NCI-H2029 treated with DMSO at 0.1 percent for 48 hours (cell line): ENCODE results near the gene SURF6.
"Not testable (repeated sequence)": the region's sequence is repeated elsewhere in the genome, so short reads cannot be mapped to it uniquely, and the experiment has no call there.

Experiments used
- DNase-seq: peaks from one replicate; lab custom pipeline; 2025; lab: John Stamatoyannopoulos, UW

SURF6 gene

DNA sequence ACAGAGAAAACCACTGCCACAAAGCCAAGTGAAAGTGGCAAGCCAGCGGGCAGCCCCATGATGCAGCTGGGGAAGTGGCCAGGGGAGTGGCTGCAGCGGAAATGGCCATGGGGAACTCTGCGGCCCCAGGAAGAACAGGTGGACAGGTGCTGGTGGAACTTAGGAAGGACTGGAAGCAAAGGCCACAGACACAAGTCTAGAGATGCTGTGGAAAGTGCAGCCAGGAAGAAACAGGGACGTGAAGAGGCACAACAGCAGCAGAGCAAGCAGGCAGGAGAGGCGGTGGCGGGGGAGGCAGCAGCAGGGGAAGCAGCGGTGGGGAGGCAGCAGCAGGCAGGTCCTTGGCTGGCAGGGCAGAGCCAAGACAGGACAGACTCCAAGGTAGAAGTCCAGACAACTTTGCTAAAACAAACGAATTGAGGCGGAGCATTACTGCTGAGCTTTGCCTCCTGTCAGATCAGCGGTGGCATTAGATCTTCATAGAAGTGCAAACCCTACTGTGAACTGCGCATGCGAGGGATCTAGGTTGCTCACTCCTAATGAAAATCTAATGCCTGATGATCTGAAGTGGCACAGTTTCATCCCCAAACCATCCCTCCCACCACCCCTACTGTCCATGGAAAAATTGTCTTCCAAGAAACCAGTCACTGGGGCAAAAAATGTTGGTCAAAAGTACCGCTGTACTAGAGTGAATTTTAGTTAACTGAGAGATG, 11.8 kb downstream of the SURF6 start:
- DNase-seq: no peak

DNA sequence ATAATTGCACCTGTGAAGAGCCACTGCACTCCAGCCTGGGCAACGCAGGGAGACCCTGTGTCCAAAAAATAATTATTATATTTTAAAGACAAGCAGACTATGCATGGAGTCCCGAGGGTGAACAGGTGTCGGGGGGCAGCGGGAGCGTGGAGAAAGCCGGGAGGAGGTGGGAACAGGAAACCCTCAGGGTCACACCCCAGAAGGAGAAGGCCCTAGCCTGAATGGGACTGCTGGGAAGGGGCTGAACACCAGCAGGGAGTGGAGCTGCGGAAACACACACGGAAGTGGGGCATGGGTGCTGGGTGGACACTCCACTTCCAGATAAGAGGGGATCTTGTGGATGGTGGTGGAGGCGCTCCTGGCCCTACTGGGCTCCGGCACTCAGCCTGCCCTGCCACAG, 12.8 kb downstream of the SURF6 start:
- DNase-seq: no peak

DNA sequence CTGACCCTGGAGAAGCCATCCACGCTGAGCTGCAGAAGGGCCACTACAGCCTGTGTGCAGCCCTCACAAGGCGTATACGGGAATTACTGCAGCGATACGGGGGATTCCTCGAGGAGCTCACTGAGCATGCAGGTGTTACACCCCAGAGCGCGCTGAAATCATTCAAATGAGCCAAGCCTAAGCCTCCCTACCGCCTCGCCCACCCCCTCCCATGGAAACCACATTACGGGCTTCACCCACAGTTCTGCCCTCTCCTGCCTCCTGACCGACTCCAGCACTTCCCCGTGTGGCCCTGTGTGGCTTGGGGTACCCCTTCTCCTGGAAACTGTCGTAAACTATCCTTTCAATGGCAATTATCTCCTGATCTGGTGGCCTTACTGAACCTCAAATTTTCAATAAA, 13.3 kb downstream of the SURF6 start:
- no peak for DNase-seq

DNA sequence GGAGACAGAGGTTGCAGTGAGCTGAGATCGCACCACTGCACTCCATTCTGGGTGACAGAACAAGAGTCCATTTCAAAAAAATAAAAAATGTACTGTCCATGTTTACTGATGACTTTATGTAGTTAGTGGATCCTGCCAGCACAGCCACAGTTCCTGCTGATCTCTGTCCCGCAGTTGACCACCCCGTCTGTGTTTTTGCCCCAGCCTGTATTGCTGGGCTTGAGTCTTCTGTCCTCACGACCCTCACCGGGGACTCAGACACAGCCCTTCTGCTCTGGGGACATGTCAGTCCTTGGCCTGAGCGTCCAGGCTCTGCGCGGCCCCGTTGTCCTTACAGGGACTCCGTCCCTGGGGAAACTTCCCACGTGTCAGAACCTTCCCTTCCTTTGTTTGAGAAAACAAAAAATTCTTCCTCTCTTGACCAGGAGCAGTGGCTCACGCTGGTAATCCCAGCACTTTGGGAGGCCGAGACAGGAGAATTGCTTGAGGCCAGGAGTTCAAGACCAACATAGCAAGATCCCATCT, 14.5 kb downstream of the SURF6 start:
- DNase-seq: no peak

DNA sequence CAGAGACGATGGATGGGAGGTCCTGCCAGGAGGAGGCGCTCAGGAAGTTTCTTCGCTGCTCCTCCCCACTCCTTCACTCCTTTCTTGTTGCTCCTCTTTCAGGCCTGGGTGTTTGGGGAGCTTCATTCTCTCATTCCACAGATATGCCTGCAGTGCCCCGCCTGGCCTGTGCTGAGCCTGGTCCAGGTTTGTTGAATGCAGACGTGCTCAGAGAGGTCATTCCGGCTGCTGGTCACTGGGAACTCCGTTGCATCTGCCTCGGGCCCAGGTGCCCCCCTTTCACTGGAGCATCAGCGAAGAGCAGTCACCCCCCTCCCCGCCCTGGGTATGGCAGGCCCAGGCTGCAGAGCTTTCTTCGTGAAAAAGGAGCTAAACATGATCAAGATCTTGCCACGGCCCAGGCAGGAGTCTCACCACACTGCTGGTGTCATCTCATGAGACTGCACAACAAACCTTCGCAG, 15.5 kb downstream of the SURF6 start:
- no peak for DNase-seq

DNA sequence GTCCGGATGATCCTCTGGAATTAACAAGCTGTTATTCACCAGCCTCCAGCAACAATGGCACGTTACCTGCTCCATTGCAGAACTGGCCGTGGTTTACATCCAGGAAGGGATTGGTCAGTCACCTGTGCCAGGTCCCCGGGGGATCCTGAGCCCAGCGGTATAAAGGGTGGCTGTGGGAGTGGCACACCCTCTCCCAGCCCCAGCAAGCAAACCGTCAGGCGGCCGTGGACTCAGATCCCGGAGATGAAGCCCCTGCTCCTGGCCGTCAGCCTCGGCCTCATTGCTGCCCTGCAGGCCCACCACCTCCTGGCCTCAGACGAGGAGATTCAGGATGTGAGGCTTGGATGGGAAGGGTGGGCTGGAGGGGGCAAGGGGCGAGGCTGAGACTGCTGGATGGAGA, 18.4 kb downstream of the SURF6 start:
- not testable (repeated sequence) for DNase-seq

DNA sequence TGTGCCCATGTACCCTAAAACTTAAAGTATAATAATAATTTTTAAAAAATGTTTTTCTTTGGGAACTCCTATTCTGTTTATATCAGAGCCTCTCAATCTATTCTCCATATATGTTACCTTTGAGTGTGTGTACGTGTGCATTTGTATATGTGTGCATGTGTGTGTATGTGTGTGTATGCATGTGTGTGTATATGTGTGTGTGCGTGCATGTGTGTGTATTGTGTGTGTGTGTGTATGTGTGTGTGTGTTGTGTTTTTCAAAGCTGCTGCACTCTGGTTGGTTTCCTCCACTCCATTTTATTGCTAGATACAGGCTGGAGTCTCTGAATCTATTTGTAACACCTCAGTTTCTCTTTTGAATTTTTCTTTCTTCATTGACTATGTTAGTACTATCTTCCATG, 20.0 kb downstream of the SURF6 start:
- DNase-seq: no peak

DNA sequence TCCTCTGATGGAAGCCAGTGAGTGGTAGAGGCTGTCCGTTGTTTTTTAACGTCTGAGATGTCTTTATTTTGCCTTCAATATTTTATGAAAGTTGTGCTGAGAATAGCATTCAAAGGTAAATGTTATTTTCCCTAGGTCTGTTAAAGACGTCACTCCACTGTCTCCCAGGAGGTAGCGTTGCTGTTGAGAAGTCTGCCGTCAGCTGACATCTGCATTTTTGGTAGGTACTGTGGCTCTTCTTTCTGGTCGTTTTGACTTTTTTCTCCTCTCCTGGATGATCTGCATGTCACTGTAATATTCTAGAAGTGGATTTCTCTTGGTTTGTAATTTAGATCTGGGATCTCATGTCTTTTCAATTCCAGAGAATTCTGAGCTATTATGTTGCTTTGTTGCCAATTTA, 26.4 kb downstream of the SURF6 start:
- no peak for DNase-seq

DNA sequence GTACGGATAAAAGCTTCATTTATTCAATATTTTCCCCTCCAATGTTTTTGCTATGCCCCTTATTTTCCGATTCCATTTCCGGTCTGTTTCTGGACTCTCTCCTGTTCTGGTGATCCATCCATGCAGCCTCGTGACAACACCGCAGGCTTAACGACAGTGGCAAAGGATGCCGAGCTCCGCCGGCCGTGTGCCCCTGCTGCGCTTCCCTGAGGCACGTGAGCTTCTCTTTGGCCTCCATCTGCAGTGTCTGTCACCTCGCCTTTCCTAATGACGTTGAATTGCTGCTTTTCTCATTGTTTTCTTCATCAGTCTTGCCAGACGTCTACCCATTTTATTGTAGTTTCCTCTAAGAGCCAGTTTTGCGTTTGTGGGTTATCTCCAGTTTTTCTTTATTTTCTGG, 28.7 kb downstream of the SURF6 start:
- no peak for DNase-seq

DNA sequence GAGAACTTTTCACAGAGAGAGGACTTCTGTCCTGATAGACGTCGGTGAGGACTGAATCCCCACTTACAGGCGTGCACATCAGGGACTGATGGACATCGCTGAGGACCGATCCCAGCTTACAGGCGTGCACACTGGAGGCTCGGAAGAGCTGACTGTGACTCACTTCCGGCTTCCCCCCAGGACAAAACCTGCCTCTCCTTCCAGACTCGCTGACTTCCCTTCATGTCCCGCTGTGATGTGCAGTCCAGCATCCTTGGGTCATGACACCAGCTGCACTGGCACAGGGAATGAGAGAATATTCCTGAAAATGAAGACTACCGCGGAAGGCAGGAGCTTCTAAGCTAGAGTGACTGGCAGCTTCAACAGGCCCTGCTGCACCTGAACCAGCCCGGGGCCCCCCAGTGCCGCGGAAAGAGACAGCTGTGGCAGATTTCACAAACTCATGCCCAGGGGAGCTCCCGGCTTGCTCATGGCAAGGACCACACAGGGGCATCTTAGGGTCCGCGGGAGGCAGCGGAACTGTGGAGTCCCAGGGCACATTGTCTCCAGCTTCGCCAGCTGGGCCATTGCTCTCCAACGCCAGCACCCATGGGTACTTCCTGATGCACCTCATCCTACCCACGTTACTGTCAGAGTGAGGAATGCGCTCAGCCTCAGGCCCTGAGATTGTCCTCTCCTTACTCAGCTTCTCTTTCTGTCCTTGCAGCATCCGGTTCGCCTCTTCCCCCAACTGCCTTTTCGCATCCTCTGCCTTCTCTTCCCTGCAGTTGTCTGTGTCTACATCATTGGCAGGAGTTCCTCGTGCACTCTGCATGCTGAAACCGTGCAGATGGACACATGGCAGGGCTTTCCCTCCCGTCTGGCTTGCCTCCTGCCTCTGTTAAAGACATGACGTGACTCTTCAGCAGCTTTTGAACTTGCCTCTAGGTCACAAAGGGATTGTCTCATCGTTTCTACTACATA, 29.5 kb downstream of the SURF6 start:
- DNase-seq: no peak

DNA sequence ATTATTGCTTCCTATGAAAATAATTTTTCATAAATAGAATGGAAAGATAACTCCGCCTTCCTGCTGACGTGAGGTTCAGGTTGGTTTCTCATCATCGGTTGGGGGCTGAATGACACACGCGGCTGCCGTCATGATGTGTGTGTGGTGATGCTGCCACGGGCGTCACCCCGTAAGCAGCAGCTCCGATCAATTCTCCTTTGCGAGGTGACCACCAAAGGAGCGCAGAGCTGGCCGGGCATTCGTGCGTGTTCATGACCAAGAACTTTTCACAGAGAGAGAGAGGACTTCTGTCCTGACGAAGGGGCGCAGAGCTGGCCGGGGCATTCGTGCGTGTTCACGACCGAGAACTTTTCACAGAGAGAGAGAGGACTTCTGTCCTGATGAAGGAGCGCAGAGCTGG, 30.3 kb downstream of the SURF6 start:
- DNase-seq: no peak

DNA sequence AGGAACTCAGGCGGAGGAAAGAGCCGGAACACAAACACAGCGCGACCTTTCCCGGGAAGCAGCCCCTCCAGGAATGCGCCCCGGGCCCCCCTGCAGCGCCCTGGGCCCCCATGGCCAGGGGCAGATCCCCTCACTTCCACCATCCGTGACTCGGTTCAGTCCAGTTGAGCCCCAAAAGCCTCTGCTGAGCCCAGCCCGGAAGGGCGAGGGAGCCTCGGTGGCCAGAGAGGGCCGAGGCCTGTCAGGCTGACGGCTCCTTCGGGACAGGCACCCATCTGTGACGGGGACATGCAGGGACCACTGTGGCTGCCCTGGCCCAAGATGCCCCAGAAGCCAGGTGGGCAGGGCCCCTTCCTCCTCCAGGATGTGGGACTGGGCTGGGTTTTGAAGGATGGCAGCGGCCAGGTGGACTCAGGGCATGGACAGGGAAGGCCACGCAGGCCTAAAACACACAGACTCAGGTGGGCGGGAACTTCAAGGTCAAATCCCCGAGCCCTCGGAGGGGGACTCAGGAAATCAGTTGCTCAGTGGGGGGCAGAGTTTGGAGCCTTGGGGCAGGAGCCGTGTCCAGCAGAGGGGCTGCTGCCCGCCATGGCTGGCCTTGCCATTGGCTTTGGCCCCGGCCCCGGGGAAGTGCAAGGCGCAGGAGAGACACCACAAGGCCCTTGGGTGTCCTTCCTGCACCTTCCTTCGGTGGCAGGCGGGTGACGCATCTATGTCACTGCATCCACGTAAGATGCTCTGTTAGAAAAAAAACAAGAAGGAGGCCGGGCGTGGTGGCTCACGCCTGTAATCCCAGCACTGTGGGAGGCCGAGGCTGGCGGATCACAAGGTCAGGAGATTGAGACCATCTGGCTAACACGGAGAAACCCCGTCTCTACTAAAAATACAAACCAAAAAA, 31.3 kb downstream of the SURF6 start:
- DNase-seq: no peak

DNA sequence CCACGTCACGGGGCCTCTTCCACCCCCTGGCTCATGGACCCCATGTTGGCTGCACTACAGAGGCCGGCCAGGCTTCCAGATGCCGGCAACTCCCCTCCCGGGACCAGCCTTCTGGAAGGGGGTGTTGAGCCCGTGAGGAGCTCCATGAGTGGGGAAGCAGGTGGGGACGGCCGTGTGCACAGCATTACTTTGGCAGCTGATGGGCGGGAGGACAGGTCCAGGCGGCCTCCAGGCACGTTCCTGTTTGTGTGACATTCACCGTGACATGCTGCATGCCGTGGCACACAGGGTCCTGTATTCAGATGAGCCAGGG, 31.9 kb downstream of the SURF6 start:
- DNase-seq: no peak

DNA sequence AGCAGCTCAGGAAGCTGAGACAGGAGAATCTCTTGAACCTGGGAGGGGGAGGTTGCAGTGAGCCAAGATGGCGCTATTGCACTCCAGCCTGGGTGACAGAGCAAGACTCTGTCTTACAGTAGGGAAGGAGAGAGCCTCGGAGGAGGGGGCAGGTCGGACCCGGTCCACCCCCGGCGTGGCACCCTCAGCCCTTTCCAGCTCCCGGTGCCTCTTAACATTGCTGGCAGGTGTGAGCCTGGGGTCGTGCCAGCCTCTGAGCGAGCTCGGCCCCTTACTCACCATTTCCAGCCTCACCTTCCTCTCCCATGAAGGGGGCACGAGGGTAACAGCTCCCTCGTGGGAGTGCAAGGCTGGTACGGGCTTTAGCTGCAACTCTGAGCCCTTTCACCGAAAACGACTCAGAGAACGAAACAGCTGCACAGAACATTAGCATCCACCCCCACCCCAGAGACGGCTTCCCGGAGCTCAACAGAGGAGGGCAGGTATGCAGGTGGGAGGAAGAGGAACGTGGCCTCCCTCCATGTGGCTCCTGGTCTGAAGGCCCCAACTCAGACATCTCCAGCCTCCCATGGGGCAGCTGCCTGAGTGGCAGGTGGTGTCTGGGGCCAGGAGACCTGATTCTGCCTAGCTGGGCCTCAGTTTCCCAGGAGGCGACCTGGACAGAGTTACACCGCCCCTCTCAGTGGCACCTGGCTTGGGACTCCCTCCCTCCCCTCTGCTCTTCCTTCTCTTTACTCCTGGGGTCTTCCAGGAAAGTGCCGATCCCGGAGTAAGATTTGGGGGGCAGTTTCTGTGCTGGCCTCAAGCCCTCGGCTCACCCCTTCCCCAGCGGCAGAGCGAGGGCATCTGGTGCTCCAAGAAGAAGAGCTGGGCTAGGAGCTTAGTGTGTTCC, 32.5 kb downstream of the SURF6 start:
- no peak for DNase-seq

DNA sequence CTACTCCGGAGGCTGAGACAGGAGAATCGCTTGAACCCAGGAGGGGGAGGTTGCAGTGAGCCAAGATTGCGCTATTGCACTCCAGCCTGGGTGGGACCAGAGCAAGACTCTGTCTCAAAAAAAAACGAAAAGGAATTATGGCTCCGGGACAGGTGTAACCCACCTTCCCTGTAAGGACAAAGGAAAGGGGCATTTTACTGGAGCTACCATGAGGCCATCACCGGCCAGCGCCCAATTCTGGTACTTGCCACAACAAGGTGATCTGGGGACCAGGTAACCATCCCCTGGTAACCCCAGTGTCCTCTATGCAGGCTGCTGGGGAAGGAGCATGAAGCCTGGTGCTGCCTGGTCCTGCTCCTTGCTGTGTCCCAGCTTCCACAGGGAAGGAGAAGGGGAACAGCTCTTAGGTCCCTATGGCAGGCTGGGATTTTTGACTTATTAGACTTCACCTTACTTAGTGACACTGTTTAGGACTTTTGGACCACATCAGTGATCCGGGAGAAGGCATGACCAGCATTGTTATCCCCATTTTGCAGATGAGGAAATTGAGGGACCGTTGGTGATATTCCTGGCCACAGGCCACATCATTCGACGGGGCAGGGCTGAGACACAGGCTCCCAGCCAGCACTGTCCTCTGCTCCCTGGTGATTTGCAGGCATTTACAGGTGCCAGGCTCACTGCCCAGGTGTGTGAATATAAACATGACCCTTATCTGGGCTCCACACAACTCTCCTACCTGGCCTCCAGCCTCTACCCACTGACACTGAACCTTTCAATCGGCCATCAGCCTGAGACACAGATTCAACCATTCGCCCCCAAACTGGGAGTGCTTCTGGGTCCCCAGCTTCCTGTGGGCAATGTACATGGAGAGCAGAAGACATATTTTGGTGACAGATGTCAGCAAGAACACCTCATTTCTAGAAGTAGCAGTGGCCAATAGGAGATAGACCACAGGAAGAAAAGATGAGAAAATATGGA, 34.4 kb downstream of the SURF6 start:
- DNase-seq: no peak

DNA sequence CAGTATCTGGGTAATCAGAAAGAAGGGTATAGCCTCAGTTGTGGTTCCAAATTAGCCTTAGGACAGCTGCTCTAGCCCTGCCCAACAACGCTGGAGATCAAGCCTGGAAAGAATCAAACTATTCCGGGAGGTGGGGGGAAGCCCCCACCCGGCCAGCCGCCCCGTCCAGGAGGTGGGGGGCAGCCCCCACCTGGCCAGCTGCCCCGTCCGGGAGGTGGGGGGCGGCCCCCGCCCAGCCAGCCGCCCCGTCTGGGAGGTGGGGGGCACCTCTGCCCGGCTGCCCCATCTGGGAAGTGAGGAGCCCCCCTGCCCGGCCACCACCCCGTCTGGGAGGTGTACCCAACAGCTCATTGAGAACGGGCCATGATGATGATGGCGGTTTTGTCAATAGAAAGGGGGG, 36.0 kb downstream of the SURF6 start:
- not testable (repeated sequence) for DNase-seq

DNA sequence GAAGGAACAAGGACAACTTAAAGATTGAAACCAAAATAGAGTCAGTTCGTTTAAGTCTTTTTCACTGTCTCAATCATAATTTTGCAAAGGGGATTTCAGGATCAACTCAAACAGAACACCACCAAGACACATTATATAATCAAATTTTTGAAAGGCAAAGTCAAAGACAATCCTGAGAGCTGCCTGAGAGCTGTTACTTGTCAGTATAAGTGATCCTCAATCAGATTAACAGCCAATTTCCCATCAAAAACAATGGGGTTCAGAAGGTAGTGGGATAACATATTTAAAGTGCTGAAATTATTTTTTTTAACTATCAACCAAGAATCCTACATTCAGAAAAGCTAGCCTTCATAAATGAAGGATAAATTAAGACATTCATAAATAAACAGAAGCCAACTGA, 41.7 kb downstream of the SURF6 start:
- DNase-seq: no peak

DNA sequence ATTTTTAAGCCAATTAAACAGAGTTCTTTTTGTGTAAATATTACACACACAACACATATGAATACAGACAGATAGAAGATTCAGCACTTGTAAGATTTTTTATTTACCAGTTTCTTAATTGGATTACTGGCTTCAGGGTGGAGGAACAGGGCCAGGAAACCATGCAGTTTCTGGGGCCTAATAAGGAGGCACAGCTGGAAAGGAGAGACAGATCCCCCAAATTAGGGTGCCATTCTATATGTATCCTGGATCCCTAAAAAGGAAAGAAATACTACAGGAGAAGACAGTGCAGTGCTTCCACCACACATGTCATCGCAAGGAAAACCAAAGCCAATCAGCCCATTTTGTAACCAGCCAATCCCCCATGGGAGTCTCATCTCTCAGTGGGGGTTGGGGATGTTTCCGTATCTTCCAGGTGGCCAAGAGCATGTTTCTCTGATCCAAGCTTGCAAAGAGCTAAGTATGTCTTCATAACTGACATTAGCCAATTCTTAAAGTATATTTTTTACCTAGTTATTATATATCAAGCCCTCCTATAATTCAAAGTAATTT, 45.2 kb downstream of the SURF6 start:
- DNase-seq: no peak

DNA sequence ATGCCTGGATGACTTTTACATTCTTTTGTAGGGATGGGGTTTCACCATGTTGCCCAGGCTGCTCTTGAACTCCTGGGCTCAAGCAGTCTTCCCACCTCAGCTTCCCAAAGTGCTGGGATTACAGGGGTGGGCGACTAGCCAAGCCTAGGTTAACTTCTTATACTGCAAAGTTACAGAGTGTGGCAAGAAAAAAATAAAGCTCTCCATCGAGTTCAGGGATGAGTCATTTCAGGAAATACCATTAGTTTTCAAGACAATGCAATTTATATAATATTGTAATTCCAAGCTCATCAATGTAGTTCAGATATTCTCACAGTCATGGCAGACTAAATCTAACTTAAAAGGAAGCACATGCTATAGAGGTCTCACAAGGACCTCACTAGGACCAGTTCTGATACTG, 49.5 kb downstream of the SURF6 start:
- no peak for DNase-seq
